SJCRH30 (cell line): Measurements from ENCODE around the gene SLC7A7. TPM values are rescaled to one million over a fixed set of nuclear protein-coding genes. Genes with fewer than 3 reads are reported as not detected.
"Not testable (repeated sequence)": the region's sequence is repeated elsewhere in the genome, so short reads cannot be mapped to it uniquely, and the experiment has no call there.

Source experiments
- DNase-seq, 2 experiments: peaks; one replicate each; pipeline ENCODE4 v3.0.0-alpha.2; 2015 to 2020
- H3K27ac ChIP-seq: fragments of 250-450 bp; sonication (Bioruptor Pico); 2 replicates; pipeline ENCODE4 v1.5.1; 2020; ENCODE audit warnings: mild to moderate bottlenecking, moderate library complexity
- H3K27me3 ChIP-seq: fragments of 250-450 bp; sonication (Bioruptor Pico); 2 replicates; pipeline ENCODE4 v1.5.1; 2020; ENCODE audit warnings: mild to moderate bottlenecking, moderate library complexity
- H3K36me3 ChIP-seq: fragments of 250-450 bp; sonication (Bioruptor Pico); 2 replicates; pipeline ENCODE4 v1.5.1; 2020; ENCODE audit warnings: mild to moderate bottlenecking, moderate library complexity
- H3K4me1 ChIP-seq: fragments of 250-450 bp; sonication (Bioruptor Pico); 2 replicates; pipeline ENCODE4 v1.5.1; 2020; ENCODE audit warnings: mild to moderate bottlenecking, moderate library complexity
- H3K4me3 ChIP-seq: fragments of 250-450 bp; sonication (Bioruptor Pico); 2 replicates; pipeline ENCODE4 v1.5.1; 2020; ENCODE audit warnings: mild to moderate bottlenecking, moderate library complexity
- H3K9me3 ChIP-seq: fragments of 250-450 bp; sonication (Bioruptor Pico); replicated peaks from 2 replicates; pipeline ENCODE4 v1.5.1; 2020; ENCODE audit warnings: mild to moderate bottlenecking, moderate library complexity
- total RNA-seq: library from RNA; depleted of rRNA; stranded (reverse); fragments of >200 nt; shearing (Covaris generic); gene quantifications from 2 replicates; pipeline ENCODE4 v1.2.3, GENCODE V29; 2014

The SLC7A7 gene
- total RNA-seq, 1 experiment from 2014 or later = 47.8 TPM

- Histone ChIP-seq H3K27ac (no peak overlapping the region), H3K4me1 (peaks cover 5% of the 10 kb centered on the region; the same call in 1 of the 2 replicates), H3K36me3 (peaks cover 86% of the 10 kb centered on the region), H3K4me3 (no peak overlapping the region), H3K9me3 (no peaks in the 10 kb centered on the region), H3K27me3 (no peaks in the 10 kb centered on the region)
- no peak for DNase-seq
Measured at GRCh38 chr14:22772725-22773124, 42.5 kb downstream of the SLC7A7 start.

GRCh38 chr14:22770481-22771187, 44.6 kb downstream of the SLC7A7 start:
- no peak overlapping the region for H3K4me3 ChIP-seq
- H3K36me3 ChIP-seq = peaks cover 75% of the 10 kb centered on the region
- H3K27me3 ChIP-seq = no peaks in the 10 kb centered on the region
- no peak for DNase-seq
- H3K27ac ChIP-seq = no peak overlapping the region
- peaks cover 5% of the 10 kb centered on the region; the same call in 1 of the 2 replicates for H3K4me1 ChIP-seq
- H3K9me3 ChIP-seq = no peaks in the 10 kb centered on the region

GRCh38 chr14:22769369-22769768, 45.9 kb downstream of the SLC7A7 start:
- H3K27me3 ChIP-seq = no peaks in the 10 kb centered on the region
- H3K4me1 ChIP-seq = peaks cover 5% of the 10 kb centered on the region; the same call in 1 of the 2 replicates
- H3K27ac ChIP-seq = no peak overlapping the region
- no peaks in the 10 kb centered on the region for H3K9me3 ChIP-seq
- no peak for DNase-seq
- peaks cover 62% of the 10 kb centered on the region for H3K36me3 ChIP-seq
- no peak overlapping the region for H3K4me3 ChIP-seq

GRCh38 chr14:22768947-22769346, 46.3 kb downstream of the SLC7A7 start:
- no peaks in the 10 kb centered on the region for H3K27me3 ChIP-seq
- DNase-seq = no peak
- peaks cover 5% of the 10 kb centered on the region; the same call in 1 of the 2 replicates for H3K4me1 ChIP-seq
- no peak overlapping the region for H3K4me3 ChIP-seq
- H3K27ac ChIP-seq = no peak overlapping the region
- H3K36me3 ChIP-seq = peaks cover 58% of the 10 kb centered on the region
- H3K9me3 ChIP-seq = no peaks in the 10 kb centered on the region

GRCh38 chr14:22767323-22767589, 48.0 kb downstream of the SLC7A7 start:
- Histone ChIP-seq H3K27me3 (no peaks in the 10 kb centered on the region), H3K4me1 (peaks cover 5% of the 10 kb centered on the region; the same call in 1 of the 2 replicates), H3K4me3 (peak overlapping the region; percentile 85), H3K36me3 (peaks cover 42% of the 10 kb centered on the region), H3K27ac (peak overlapping the region; percentile 77), H3K9me3 (no peaks in the 10 kb centered on the region)
- DNase-seq = no peak

- peaks cover 5% of the 10 kb centered on the region; the same call in 1 of the 2 replicates for H3K4me1 ChIP-seq
- H3K9me3 ChIP-seq = peaks cover 1% of the 10 kb centered on the region
- no peaks in the 10 kb centered on the region for H3K27me3 ChIP-seq
- peak within 1 kb of the TSS; percentile 85 for H3K4me3 ChIP-seq
- DNase-seq = peak; percentile 99
- H3K27ac ChIP-seq = peak within 1 kb of the TSS; percentile 77
- peaks cover 38% of the 10 kb centered on the region for H3K36me3 ChIP-seq
Measured at GRCh38 chr14:22766457-22767322, 48.5 kb downstream of the SLC7A7 start, which contains the start of gene OXA1L. Gene OXA1L (plus strand): TSS chr14:22766688. CDS start chr14:22766702, 14 bp downstream.

GRCh38 chr14:22764382-22764781, 50.9 kb downstream of the SLC7A7 start:
- Histone ChIP-seq H3K27me3 (no peaks in the 10 kb centered on the region), H3K4me3 (no peak overlapping the region), H3K9me3 (peaks cover 7% of the 10 kb centered on the region), H3K4me1 (peaks cover 5% of the 10 kb centered on the region; the same call in 1 of the 2 replicates), H3K27ac (no peak overlapping the region), H3K36me3 (peaks cover 15% of the 10 kb centered on the region)
- no peak for DNase-seq

GRCh38 chr14:22761734-22762133, 53.5 kb downstream of the SLC7A7 start:
- no peak for DNase-seq
- Histone ChIP-seq H3K27ac (no peak overlapping the region), H3K36me3 (no peaks in the 10 kb centered on the region), H3K27me3 (no peaks in the 10 kb centered on the region), H3K4me3 (no peak overlapping the region), H3K9me3 (peaks cover 7% of the 10 kb centered on the region), H3K4me1 (no peaks in the 10 kb centered on the region)

- DNase-seq, H3K27ac ChIP-seq, H3K36me3 ChIP-seq, H3K4me1 ChIP-seq, H3K27me3 ChIP-seq, H3K4me3 ChIP-seq, H3K9me3 ChIP-seq: not testable (repeated sequence)
Measured at GRCh38 chr14:22757972-22758650, 57.1 kb downstream of the SLC7A7 start.

GRCh38 chr14:22753586-22753985, 61.6 kb downstream of the SLC7A7 start:
- no peaks in the 10 kb centered on the region for H3K9me3 ChIP-seq
- H3K4me3 ChIP-seq = peak overlapping the region; percentile 17
- peak overlapping the region; percentile 68 for H3K27ac ChIP-seq
- H3K36me3 ChIP-seq = no peaks in the 10 kb centered on the region
- peak; percentile 72 to 89 for DNase-seq
- peaks cover 19% of the 10 kb centered on the region for H3K4me1 ChIP-seq
- H3K27me3 ChIP-seq = no peaks in the 10 kb centered on the region

GRCh38 chr14:22752422-22752821, 62.8 kb downstream of the SLC7A7 start:
- DNase-seq = no peak
- Histone ChIP-seq H3K9me3 (no peaks in the 10 kb centered on the region), H3K27me3 (no peaks in the 10 kb centered on the region), H3K4me1 (peaks cover 19% of the 10 kb centered on the region), H3K36me3 (no peaks in the 10 kb centered on the region), H3K27ac (no peak overlapping the region), H3K4me3 (no peak overlapping the region)

- Histone ChIP-seq H3K4me1 (peaks cover 16% of the 10 kb centered on the region), H3K9me3 (no peaks in the 10 kb centered on the region), H3K27me3 (no peaks in the 10 kb centered on the region), H3K36me3 (no peaks in the 10 kb centered on the region), H3K4me3 (no peak overlapping the region), H3K27ac (no peak overlapping the region)
- DNase-seq = no peak
Measured at GRCh38 chr14:22748631-22749068, 66.6 kb downstream of the SLC7A7 start.

- H3K36me3 ChIP-seq = no peaks in the 10 kb centered on the region
- H3K4me3 ChIP-seq = no peak overlapping the region
- H3K9me3 ChIP-seq = no peaks in the 10 kb centered on the region
- peaks cover 14% of the 10 kb centered on the region for H3K4me1 ChIP-seq
- DNase-seq = no peak
- no peak overlapping the region for H3K27ac ChIP-seq
- H3K27me3 ChIP-seq = no peaks in the 10 kb centered on the region
Measured at GRCh38 chr14:22748206-22748605, 67.0 kb downstream of the SLC7A7 start.

GRCh38 chr14:22747769-22748168, 67.5 kb downstream of the SLC7A7 start:
- no peak for DNase-seq
- H3K4me3 ChIP-seq = no peak overlapping the region
- no peak overlapping the region for H3K27ac ChIP-seq
- H3K27me3 ChIP-seq = no peaks in the 10 kb centered on the region
- H3K9me3 ChIP-seq = no peaks in the 10 kb centered on the region
- H3K36me3 ChIP-seq = no peaks in the 10 kb centered on the region
- peaks cover 9% of the 10 kb centered on the region for H3K4me1 ChIP-seq

GRCh38 chr14:22740020-22740419, 75.2 kb downstream of the SLC7A7 start:
- no peak overlapping the region for H3K27ac ChIP-seq
- no peaks in the 10 kb centered on the region for H3K9me3 ChIP-seq
- H3K36me3 ChIP-seq = no peaks in the 10 kb centered on the region
- H3K27me3 ChIP-seq = no peaks in the 10 kb centered on the region
- H3K4me1 ChIP-seq = no peaks in the 10 kb centered on the region
- DNase-seq = no peak
- H3K4me3 ChIP-seq = no peak overlapping the region
